Measurements from ENCODE around the gene PDZK1. TPM values are rescaled to one million over a fixed set of nuclear protein-coding genes. Genes with fewer than 3 reads are reported as not detected.

Gene PDZK1
- 0.49 and 0.97 TPM in 2 replicates for total RNA-seq

DNA sequence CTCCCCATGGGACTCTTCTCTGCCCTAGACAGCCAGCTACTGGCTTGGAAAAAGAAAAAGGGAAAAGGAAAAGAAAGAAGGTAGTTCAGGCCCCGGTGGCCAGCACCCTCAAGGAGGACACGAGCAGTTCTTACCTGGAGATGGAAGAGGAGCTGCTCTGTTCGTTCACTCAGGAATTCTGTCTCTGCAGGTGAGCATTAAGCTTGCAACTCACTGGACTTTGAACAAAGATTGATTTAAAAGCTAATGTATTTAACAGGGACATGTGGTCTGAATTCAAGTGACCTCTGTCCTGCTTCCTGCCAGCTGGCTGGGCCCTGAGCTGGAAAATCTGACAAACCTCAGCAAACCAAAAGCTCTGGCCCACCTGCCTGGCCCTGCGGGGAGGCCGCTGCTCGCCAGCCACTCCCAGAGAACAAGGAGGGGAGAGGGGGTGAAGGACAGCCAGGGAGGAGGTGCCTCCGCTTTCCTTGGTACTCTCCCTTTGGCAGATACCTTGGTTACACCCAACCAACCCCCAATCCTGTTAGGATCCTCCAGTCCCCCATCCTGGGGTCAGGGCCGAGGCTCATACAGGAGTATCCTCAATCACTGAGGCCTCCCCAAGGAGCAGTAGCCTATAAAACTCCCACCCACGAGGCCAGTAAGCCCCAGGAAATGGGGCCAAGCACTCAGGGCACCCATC is at the start of gene PDZK1:
TSS of gene PDZK1 (minus strand) at position 186 of the 685 bp plus-strand sequence. CDS start 19,347 bp downstream, outside the sequence.

DNA sequence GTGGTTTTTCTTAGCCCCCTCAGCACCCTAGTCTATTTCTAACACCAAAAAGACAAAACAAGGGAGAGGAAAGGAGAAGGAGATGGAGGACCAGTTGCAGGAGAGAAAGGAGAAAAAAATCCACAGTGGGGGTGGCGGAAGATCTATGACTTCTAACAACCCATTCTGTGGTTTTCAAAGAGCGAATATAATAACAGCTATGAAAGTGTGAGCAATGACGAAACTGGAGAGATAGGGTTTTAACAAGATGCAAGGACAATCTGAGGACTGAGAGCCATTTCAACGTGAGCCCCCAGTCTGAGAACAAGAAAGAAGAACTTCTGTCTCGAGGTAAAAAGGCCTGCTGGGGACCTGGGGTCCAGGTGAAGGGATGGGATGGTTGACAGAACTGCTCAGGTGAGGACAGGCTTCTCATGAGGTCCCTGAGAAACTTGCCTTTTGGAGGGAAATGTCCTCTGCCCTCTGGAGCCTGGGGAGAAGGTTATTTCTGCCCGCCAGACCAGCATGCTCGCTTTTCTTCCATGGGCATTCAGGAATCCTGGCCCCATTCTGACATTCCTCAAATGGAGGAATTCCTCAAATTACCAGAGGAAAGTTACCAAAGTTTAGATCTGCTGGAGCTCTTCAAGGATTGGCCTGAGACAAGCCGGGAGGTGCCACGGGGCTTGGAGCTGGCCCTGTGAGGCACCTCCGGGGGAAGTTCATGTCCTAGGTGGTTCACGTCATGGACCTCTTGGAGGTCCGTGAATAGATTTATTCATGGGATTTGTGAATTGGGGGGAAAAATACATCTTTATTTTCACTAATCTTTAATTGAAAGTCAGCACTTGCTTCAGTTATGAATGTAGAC is 12.3 kb upstream of the PDZK1 start, which contains the start of gene CD160:
TSS of gene CD160 (plus strand) at position 270 of the 850 bp plus-strand sequence. CDS start 8,829 bp downstream, outside the sequence.

Other genes starting within 250 kb of the PDZK1 start
- 31.3 and 32.5 TPM in 2 replicates for gene GPR89A, start 99.4 kb downstream of the PDZK1 start, total RNA-seq
- not detected in 2 replicates for gene CD160, start 12.1 kb upstream of the PDZK1 start, total RNA-seq
- gene RNF115, start 116.7 kb upstream of the PDZK1 start, total RNA-seq: 32.1 and 40.1 TPM in 2 replicates
- 69.9 and 70.7 TPM in 2 replicates for gene POLR3C, start 116.8 kb upstream of the PDZK1 start, total RNA-seq
- 4.9 and 9.2 TPM in 2 replicates for gene NUDT17, start 138.3 kb upstream of the PDZK1 start, total RNA-seq
- gene PIAS3, start 151.7 kb upstream of the PDZK1 start, total RNA-seq: 23.5 and 24.3 TPM in 2 replicates
- 0.65 and 1.2 TPM in 2 replicates for gene ANKRD35, start 178.5 kb upstream of the PDZK1 start, total RNA-seq
- 1.5 and 2.6 TPM in 2 replicates for gene ITGA10, start 202.7 kb upstream of the PDZK1 start, total RNA-seq
- 24.7 TPM in 2 replicates for gene PEX11B, start 211.3 kb upstream of the PDZK1 start, total RNA-seq
- 46.2 and 47.6 TPM in 2 replicates for gene RBM8A, start 220.1 kb upstream of the PDZK1 start, total RNA-seq

All from hair follicle dermal papilla cell (primary cell).